ENCODE data around the gene ADCY6. TPM values are rescaled to one million over a fixed set of nuclear protein-coding genes. Genes with fewer than 3 reads are reported as not detected.

ADCY6 gene
- total RNA-seq, 2 experiments from 2014 or later = not detected

- intact Hi-C loops (cut with DNase I, micrococcal nuclease) = loop anchor here in 1 of 2 experiments (5.0 kb wide), 1 partner anchor 142 kb away; no protein-coding TSS in a partner anchor
- POLR2A ChIA-PET = no interaction called here
- H3K27ac Mint-ChIP-seq = no peak overlapping the region
Measured at GRCh38 chr12:48750215-48750614, 38.7 kb downstream of the ADCY6 start.

GRCh38 chr12:48744251-48745008 is 44.5 kb downstream of the ADCY6 start:
- ChIA-PET CTCF (no interaction called here), POLR2A (no interaction called here)
- no peaks in the 10 kb centered on the region for H3K4me1 Mint-ChIP-seq (ENCODE audit: low read depth)
- no peak overlapping the region for H3K4me3 Mint-ChIP-seq
- H3K27me3 Mint-ChIP-seq = peaks cover 20% of the 10 kb centered on the region
- Histone ChIP-seq H3K27ac (ENCODE audit: low read depth in 1 of 2, low read length in 2 of 2) (no peak overlapping the region), H3K4me3 (ENCODE audit: low read length) (no peak overlapping the region), H3K4me1 (ENCODE audit: insufficient read depth, low read length) (no peaks in the 10 kb centered on the region), H3K27me3 (ENCODE audit: control insufficient read depth in 1 of 2, insufficient read depth in 2 of 2, low read length in 2 of 2) (peaks cover 7 to 13% of the 10 kb centered on the region in 2 experiments), H3K36me3 (ENCODE audit: insufficient read depth, low read length) (no peaks in the 10 kb centered on the region), H3K9me3 (ENCODE audit: control insufficient read depth in 1 of 2, insufficient read depth in 1 of 2, low read length in 2 of 2) (no peaks in the 10 kb centered on the region)
- no peaks in the 10 kb centered on the region for H3K9me3 Mint-ChIP-seq
- DNase-seq (no peak), ATAC-seq (ENCODE audit: poor library complexity) (no peak)
- intact Hi-C loops (cut with DNase I, micrococcal nuclease) = no loop called here
- TF ChIP-seq CTCF (IDR thresholded peaks at IDR 0.05) = no peak
- no peak overlapping the region for H3K27ac Mint-ChIP-seq
- H3K36me3 Mint-ChIP-seq (ENCODE audit: low read depth) = no peaks in the 10 kb centered on the region

More at GRCh38 chr12:48750215-48750614, 38.7 kb downstream of the ADCY6 start:
- no peak for TF ChIP-seq CTCF (IDR thresholded peaks at IDR 0.05)
- no peaks in the 10 kb centered on the region for H3K36me3 Mint-ChIP-seq (ENCODE audit: low read depth)
- Histone ChIP-seq H3K27ac (ENCODE audit: low read depth in 1 of 2, low read length in 2 of 2) (no peak overlapping the region), H3K9me3 (ENCODE audit: control insufficient read depth in 1 of 2, insufficient read depth in 1 of 2, low read length in 2 of 2) (no peaks in the 10 kb centered on the region), H3K36me3 (ENCODE audit: insufficient read depth, low read length) (no peaks in the 10 kb centered on the region), H3K27me3 (ENCODE audit: control insufficient read depth in 1 of 2, insufficient read depth in 2 of 2, low read length in 2 of 2) (no peaks in the 10 kb centered on the region), H3K4me3 (ENCODE audit: low read length) (no peak overlapping the region), H3K4me1 (ENCODE audit: insufficient read depth, low read length) (no peaks in the 10 kb centered on the region)
- no peaks in the 10 kb centered on the region for H3K27me3 Mint-ChIP-seq
- CTCF ChIA-PET = no interaction called here
- DNase-seq = no peak
- no peak overlapping the region for H3K4me3 Mint-ChIP-seq
- no peak for ATAC-seq (ENCODE audit: poor library complexity)
- no peaks in the 10 kb centered on the region for H3K4me1 Mint-ChIP-seq (ENCODE audit: low read depth)
- H3K9me3 Mint-ChIP-seq = no peaks in the 10 kb centered on the region

GRCh38 chr12:48739618-48740269 is 49.1 kb downstream of the ADCY6 start:
- no peaks in the 10 kb centered on the region for H3K9me3 Mint-ChIP-seq
- no peak overlapping the region for H3K27ac Mint-ChIP-seq
- Histone ChIP-seq H3K27ac (ENCODE audit: low read depth in 1 of 2, low read length in 2 of 2) (no peak overlapping the region), H3K4me3 (ENCODE audit: low read length) (no peak overlapping the region), H3K36me3 (ENCODE audit: insufficient read depth, low read length) (no peaks in the 10 kb centered on the region), H3K9me3 (ENCODE audit: control insufficient read depth in 1 of 2, insufficient read depth in 1 of 2, low read length in 2 of 2) (no peaks in the 10 kb centered on the region), H3K4me1 (ENCODE audit: insufficient read depth, low read length) (no peaks in the 10 kb centered on the region), H3K27me3 (ENCODE audit: control insufficient read depth in 1 of 2, insufficient read depth in 2 of 2, low read length in 2 of 2) (peaks cover 7 to 14% of the 10 kb centered on the region in 2 experiments)
- no peaks in the 10 kb centered on the region for H3K4me1 Mint-ChIP-seq (ENCODE audit: low read depth)
- no peak overlapping the region for H3K4me3 Mint-ChIP-seq
- TF ChIP-seq CTCF (IDR thresholded peaks at IDR 0.05) = no peak
- H3K27me3 Mint-ChIP-seq = peaks cover 33% of the 10 kb centered on the region
- no peaks in the 10 kb centered on the region for H3K36me3 Mint-ChIP-seq (ENCODE audit: low read depth)
- ChIA-PET CTCF (interaction anchor here (0.7 kb wide), 1 partner anchor 1171 kb away, joined by 3 read pairs; no protein-coding TSS in a partner anchor), POLR2A (no interaction called here)
- DNase-seq = no peak
- intact Hi-C loops (cut with DNase I, micrococcal nuclease) = no loop called here
- no peak for ATAC-seq (ENCODE audit: poor library complexity)

Measured in CD4-positive, alpha-beta T cell (primary cell).